ENCODE results near the gene PPP1R13L.

Gene PPP1R13L

DNA sequence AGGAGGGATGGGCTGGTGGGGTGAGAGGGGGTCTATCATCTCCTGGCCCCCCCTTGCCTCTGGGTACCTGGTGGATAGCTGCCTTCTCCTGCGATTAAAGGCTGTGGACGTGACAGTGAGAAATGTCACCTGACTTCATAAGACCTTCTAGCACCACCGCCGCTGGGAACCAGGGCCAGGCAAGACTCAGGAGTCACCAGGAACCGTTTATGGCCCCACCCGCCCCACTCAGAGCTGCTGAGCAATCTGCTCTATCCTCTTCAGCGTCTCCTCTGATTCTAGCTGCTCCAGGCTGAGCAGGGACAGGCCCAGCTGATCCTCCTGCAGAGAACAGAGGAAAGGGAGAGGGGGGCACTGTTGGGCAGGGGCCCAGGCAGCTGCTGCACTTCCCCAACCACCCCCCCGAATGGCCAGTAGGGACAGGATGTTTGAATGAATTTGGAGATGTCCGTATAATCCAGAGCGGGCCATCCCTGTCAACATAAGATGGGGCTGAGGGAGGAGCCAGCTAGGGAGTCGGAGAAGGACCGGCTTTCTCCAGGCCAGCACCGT is 53.4 kb downstream of the PPP1R13L start:
- no peak overlapping the region for H3K9ac ChIP-seq (ENCODE audit: low read depth, low read length, poor library complexity, severe bottlenecking)
- H3K9me2 ChIP-seq (replicated peaks; ENCODE audit: low read depth, low read length), result no peaks in the 10 kb centered on the region
- no peaks in the 10 kb centered on the region for H3K4me1 ChIP-seq (ENCODE audit: insufficient read depth, low read length, poor library complexity, severe bottlenecking)
- TF ChIP-seq, protein P1, sequence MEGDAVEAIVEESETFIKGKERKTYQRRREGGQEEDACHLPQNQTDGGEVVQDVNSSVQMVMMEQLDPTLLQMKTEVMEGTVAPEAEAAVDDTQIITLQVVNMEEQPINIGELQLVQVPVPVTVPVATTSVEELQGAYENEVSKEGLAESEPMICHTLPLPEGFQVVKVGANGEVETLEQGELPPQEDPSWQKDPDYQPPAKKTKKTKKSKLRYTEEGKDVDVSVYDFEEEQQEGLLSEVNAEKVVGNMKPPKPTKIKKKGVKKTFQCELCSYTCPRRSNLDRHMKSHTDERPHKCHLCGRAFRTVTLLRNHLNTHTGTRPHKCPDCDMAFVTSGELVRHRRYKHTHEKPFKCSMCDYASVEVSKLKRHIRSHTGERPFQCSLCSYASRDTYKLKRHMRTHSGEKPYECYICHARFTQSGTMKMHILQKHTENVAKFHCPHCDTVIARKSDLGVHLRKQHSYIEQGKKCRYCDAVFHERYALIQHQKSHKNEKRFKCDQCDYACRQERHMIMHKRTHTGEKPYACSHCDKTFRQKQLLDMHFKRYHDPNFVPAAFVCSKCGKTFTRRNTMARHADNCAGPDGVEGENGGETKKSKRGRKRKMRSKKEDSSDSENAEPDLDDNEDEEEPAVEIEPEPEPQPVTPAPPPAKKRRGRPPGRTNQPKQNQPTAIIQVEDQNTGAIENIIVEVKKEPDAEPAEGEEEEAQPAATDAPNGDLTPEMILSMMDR (conservative IDR thresholded peaks at IDR 0.05; ENCODE audit: low read length), result no peak
- TF ChIP-seq EZH2phosphoT487 (IDR thresholded peaks at IDR 0.05; ENCODE audit: borderline replicate concordance), result no peak
- no peak overlapping the region for H3K4me2 ChIP-seq (ENCODE audit: low read depth, low read length, poor library complexity, severe bottlenecking)
- H2AFZ ChIP-seq (ENCODE audit: low read length), result no peak overlapping the region
- H3F3A ChIP-seq (ENCODE audit: low read depth), result no peaks in the 10 kb centered on the region
- H4K20me1 ChIP-seq (ENCODE audit: insufficient read depth, low read length, poor library complexity, severe bottlenecking), result no peaks in the 10 kb centered on the region
- no peaks in the 10 kb centered on the region for H3K27me3 ChIP-seq (ENCODE audit: insufficient read depth, low read length, poor library complexity, severe bottlenecking)
- no peaks in the 10 kb centered on the region for H3K79me2 ChIP-seq (ENCODE audit: insufficient read depth, low read length)
- no peak overlapping the region for H3K4me3 ChIP-seq (ENCODE audit: low read length, poor library complexity, severe bottlenecking)
- H3K9me3 ChIP-seq (ENCODE audit: insufficient read depth, low read depth, low read length), result no peaks in the 10 kb centered on the region
- peaks cover 3% of the 10 kb centered on the region; the same call in 1 of the 2 replicates for H3K36me3 ChIP-seq (ENCODE audit: insufficient read depth, low read length)

DNA sequence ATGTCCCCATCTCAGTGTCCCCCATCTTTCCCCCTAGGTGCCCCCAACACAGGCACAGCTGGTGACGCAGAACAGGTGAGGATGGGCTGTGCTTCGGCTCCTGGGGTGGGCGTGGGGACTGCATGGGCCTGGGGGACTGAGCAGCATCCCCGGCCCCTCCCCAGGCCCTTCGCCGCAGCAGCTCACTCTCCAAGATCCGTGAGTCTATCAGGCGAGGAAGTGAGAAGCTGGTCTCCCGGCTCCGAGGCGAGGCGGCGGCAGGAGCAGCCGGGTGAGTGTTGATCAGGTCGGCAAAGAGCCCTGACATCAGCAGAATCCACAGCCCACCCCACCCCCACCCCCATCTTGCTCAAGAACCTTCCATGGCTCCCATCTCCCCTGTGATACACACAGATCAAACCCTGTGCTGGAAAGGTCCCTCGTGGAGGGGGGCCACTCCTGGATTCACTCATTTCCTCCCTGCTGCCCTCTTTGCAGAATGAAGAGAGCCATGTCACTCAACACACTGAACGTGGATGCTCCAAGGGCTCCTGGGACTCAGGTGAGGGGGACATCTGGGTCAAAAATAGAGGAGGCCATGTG is 54.3 kb downstream of the PPP1R13L start:
- Histone ChIP-seq H3K4me3 (ENCODE audit: low read length, poor library complexity, severe bottlenecking) (no peak overlapping the region), H3F3A (ENCODE audit: low read depth) (no peaks in the 10 kb centered on the region), H3K9ac (ENCODE audit: low read depth, low read length, poor library complexity, severe bottlenecking) (no peak overlapping the region), H3K36me3 (ENCODE audit: insufficient read depth, low read length) (peaks cover 3% of the 10 kb centered on the region; the same call in 1 of the 2 replicates), H3K27me3 (ENCODE audit: insufficient read depth, low read length, poor library complexity, severe bottlenecking) (no peaks in the 10 kb centered on the region), H3K9me3 (ENCODE audit: insufficient read depth, low read depth, low read length) (no peaks in the 10 kb centered on the region), H3K9me2 (replicated peaks; ENCODE audit: low read depth, low read length) (no peaks in the 10 kb centered on the region), H4K20me1 (ENCODE audit: insufficient read depth, low read length, poor library complexity, severe bottlenecking) (no peaks in the 10 kb centered on the region), H3K4me1 (ENCODE audit: insufficient read depth, low read length, poor library complexity, severe bottlenecking) (no peaks in the 10 kb centered on the region), H3K79me2 (ENCODE audit: insufficient read depth, low read length) (no peaks in the 10 kb centered on the region), H3K4me2 (ENCODE audit: low read depth, low read length, poor library complexity, severe bottlenecking) (no peak overlapping the region), H2AFZ (ENCODE audit: low read length) (no peak overlapping the region)
- TF ChIP-seq, protein P1 (conservative IDR thresholded peaks at IDR 0.05; ENCODE audit: low read length), result no peak
- no peak for TF ChIP-seq EZH2phosphoT487 (IDR thresholded peaks at IDR 0.05; ENCODE audit: borderline replicate concordance)

DNA sequence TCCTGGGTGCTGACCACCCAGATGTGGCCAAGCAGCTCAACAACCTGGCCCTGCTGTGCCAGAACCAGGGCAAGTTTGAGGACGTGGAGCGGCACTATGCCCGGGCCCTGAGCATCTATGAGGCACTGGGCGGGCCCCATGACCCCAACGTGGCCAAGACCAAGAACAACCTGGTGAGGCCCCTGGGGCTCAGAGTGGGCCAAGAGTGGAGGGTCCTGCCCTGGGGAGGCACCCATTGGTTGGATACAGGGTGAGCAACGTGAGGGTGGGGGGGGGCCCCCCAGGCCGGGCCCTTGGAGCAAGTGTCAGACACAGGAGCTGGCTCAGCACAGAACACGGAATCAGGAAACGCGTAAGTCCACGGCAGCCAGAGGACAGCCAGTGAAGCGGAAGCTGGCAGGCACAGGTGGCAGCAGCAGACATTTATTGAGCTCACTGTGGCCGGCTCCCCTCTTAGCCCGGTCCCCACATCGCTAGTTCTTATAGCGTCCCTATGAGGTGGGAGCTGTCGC is 55.4 kb downstream of the PPP1R13L start:
- H3K9ac ChIP-seq (ENCODE audit: low read depth, low read length, poor library complexity, severe bottlenecking), result no peak overlapping the region
- no peaks in the 10 kb centered on the region for H3K4me1 ChIP-seq (ENCODE audit: insufficient read depth, low read length, poor library complexity, severe bottlenecking)
- no peaks in the 10 kb centered on the region for H3K9me2 ChIP-seq (replicated peaks; ENCODE audit: low read depth, low read length)
- no peaks in the 10 kb centered on the region; the same call in 1 of the 2 replicates for H3K36me3 ChIP-seq (ENCODE audit: insufficient read depth, low read length)
- no peaks in the 10 kb centered on the region for H3F3A ChIP-seq (ENCODE audit: low read depth)
- H3K9me3 ChIP-seq (ENCODE audit: insufficient read depth, low read depth, low read length), result no peaks in the 10 kb centered on the region
- no peaks in the 10 kb centered on the region for H3K27me3 ChIP-seq (ENCODE audit: insufficient read depth, low read length, poor library complexity, severe bottlenecking)
- H3K79me2 ChIP-seq (ENCODE audit: insufficient read depth, low read length), result no peaks in the 10 kb centered on the region
- TF ChIP-seq, protein P1 (conservative IDR thresholded peaks at IDR 0.05; ENCODE audit: low read length), result no peak
- no peak for TF ChIP-seq EZH2phosphoT487 (IDR thresholded peaks at IDR 0.05; ENCODE audit: borderline replicate concordance)
- no peak overlapping the region for H3K4me2 ChIP-seq (ENCODE audit: low read depth, low read length, poor library complexity, severe bottlenecking)
- H3K4me3 ChIP-seq (ENCODE audit: low read length, poor library complexity, severe bottlenecking), result no peak overlapping the region
- no peak overlapping the region for H2AFZ ChIP-seq (ENCODE audit: low read length)
- H4K20me1 ChIP-seq (ENCODE audit: insufficient read depth, low read length, poor library complexity, severe bottlenecking), result no peaks in the 10 kb centered on the region
